Adrenal gland (tissue), 5 donors: ENCODE measurements around the gene TSPAN5.

ENCODE experiments used
- POLR2A ChIP-seq, 2 donors: fragments of 450-650 bp; IDR thresholded peaks; one replicate each; pipeline ENCODE4 v1.6.1; 2017; ENCODE audit warnings: antibody characterized with exemption in 2 of 2, mild to moderate bottlenecking in 2 of 2, moderate library complexity in 1 of 2
- TF ChIP-seq, protein P1 (sequence below), 6 experiments: fragments of 450-650 bp in 4 of 6; fragments of 200-600 bp in 2 of 6; sonication (generic) in 1 of 6; IDR thresholded peaks; 1 replicate in 5 of 6; 2 replicates in 1 of 6; pipeline versions ENCODE4 v1.5.1 to v1.8.0; 2016 to 2021; ENCODE audit warnings: antibody characterized with exemption in 6 of 6, mild to moderate bottlenecking in 2 of 6, moderate library complexity in 1 of 6
- donor health status: DM: no; HTN: no; CAD: no.

DNA sequence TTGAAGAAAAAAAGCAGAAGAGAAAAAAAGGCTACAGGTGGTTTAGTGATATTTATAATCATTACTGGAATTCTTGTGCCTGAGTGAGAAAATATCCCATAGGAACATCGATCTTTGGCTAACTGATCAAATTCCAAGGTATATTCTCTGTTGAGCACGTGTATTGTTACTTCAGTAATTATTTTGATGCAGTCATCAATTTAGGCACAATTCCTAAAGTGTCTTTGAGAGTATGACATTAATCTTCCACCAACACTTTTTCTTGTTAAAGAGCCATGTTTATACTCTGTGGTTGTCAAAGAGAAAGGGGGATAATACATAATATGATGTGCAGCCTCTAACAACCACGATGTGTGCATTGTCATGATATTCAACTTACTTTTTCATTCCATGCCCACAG is 151.1 kb downstream of the TSPAN5 start:
- TF ChIP-seq, protein P1, sequence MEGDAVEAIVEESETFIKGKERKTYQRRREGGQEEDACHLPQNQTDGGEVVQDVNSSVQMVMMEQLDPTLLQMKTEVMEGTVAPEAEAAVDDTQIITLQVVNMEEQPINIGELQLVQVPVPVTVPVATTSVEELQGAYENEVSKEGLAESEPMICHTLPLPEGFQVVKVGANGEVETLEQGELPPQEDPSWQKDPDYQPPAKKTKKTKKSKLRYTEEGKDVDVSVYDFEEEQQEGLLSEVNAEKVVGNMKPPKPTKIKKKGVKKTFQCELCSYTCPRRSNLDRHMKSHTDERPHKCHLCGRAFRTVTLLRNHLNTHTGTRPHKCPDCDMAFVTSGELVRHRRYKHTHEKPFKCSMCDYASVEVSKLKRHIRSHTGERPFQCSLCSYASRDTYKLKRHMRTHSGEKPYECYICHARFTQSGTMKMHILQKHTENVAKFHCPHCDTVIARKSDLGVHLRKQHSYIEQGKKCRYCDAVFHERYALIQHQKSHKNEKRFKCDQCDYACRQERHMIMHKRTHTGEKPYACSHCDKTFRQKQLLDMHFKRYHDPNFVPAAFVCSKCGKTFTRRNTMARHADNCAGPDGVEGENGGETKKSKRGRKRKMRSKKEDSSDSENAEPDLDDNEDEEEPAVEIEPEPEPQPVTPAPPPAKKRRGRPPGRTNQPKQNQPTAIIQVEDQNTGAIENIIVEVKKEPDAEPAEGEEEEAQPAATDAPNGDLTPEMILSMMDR (IDR thresholded peaks at IDR 0.05), result no peak
- TF ChIP-seq POLR2A (IDR thresholded peaks at IDR 0.05), result no peak
